ENCODE results near the gene PCDHGC3.
A peak's percentile ranks its signal among the peaks of the same experiment; 100 is the strongest.

DNA sequence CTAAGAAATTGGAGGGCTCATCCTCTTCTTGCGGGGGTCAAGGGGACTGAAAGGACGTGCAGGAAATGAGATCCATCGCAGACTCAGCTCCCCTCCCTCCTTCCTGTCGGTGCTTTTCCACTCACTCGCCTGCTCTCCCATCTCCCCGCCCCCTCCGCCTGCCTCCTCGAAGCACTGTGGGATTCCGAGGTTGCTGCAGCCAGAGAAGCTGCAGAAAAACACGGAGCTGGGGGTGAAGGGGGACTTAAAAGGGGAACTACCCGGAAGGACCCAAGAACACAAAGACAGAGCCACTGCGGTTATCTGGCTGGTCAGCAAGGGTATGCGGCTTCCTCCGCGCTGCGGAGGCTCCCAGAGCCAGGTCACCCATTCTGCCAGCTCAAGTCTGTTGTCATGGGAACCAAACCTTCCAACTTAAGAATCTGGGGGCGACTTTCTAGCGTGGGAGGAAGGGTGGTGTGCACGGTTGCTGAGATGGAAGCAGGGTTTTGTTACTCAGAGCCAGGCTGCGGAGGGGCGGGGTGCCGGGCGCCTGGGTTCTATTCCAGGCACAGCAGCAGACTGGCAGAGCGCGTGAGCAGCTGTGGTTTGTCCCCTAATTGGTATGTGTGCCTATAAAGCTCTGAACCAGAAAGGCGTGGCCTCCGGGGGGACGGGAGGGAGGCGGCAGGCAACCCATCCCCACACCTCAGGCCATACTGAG is 38.0 kb downstream of the PCDHGC3 start:
- TF ChIP-seq, protein P1, sequence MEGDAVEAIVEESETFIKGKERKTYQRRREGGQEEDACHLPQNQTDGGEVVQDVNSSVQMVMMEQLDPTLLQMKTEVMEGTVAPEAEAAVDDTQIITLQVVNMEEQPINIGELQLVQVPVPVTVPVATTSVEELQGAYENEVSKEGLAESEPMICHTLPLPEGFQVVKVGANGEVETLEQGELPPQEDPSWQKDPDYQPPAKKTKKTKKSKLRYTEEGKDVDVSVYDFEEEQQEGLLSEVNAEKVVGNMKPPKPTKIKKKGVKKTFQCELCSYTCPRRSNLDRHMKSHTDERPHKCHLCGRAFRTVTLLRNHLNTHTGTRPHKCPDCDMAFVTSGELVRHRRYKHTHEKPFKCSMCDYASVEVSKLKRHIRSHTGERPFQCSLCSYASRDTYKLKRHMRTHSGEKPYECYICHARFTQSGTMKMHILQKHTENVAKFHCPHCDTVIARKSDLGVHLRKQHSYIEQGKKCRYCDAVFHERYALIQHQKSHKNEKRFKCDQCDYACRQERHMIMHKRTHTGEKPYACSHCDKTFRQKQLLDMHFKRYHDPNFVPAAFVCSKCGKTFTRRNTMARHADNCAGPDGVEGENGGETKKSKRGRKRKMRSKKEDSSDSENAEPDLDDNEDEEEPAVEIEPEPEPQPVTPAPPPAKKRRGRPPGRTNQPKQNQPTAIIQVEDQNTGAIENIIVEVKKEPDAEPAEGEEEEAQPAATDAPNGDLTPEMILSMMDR (conservative IDR thresholded peaks at IDR 0.05; ENCODE audit: low read depth, low read length), result no peak
- TF ChIP-seq SMC3 (IDR thresholded peaks at IDR 0.05; ENCODE audit: low read depth, low read length) (no peak), POLR2A (IDR thresholded peaks at IDR 0.05; ENCODE audit: low read depth, low read length) (peak; percentile 56), MAZ (IDR thresholded peaks at IDR 0.05; ENCODE audit: borderline replicate concordance, low read depth, low read length) (peak; percentile 62; the same call in 1 of the 2 replicates), NFE2L2 (IDR thresholded peaks at IDR 0.05; ENCODE audit: low read depth, low read length) (no peak), RAD21 (IDR thresholded peaks at IDR 0.05; ENCODE audit: low read length) (no peak), MAFK (IDR thresholded peaks at IDR 0.05; ENCODE audit: low read depth, low read length) (no peak)
- TF ChIP-seq, protein P2, sequence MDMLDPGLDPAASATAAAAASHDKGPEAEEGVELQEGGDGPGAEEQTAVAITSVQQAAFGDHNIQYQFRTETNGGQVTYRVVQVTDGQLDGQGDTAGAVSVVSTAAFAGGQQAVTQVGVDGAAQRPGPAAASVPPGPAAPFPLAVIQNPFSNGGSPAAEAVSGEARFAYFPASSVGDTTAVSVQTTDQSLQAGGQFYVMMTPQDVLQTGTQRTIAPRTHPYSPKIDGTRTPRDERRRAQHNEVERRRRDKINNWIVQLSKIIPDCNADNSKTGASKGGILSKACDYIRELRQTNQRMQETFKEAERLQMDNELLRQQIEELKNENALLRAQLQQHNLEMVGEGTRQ (IDR thresholded peaks at IDR 0.05; ENCODE audit: low read depth, low read length), result no peak

All from IMR-90 (cell line).